ENCODE data around the gene CREBL2.
A peak's percentile ranks its signal among the peaks of the same experiment; 100 is the strongest.
"Not testable (repeated sequence)": the region's sequence is repeated elsewhere in the genome, so short reads cannot be mapped to it uniquely, and the experiment has no call there.

CREBL2 gene

GRCh38 chr12:12585115-12585863 lies 26.4 kb upstream of the CREBL2 start:
- Histone ChIP-seq H2AFZ (ENCODE audit: insufficient read depth, low read length, poor library complexity) (no peak overlapping the region), H3K9me3 (ENCODE audit: insufficient read depth, low read depth, low read length) (peaks cover 2% of the 10 kb centered on the region), H3K18ac (ENCODE audit: low read length) (no peak overlapping the region), H3K27me3 (ENCODE audit: insufficient read depth, low read length) (no peaks in the 10 kb centered on the region), H3K27ac (ENCODE audit: low read depth, low read length) (no peak overlapping the region), H3K79me2 (ENCODE audit: control insufficient read depth, insufficient read depth, low read length, poor library complexity) (no peaks in the 10 kb centered on the region), H3K4me2 (ENCODE audit: low read length) (no peak overlapping the region), H3K4me3 (ENCODE audit: low read depth, low read length) (no peak overlapping the region), H3K9ac (ENCODE audit: low read length) (no peak overlapping the region), H2BK120ac (ENCODE audit: insufficient read depth, low read length, poor library complexity) (no peak overlapping the region), H4K91ac (ENCODE audit: low read depth, low read length) (no peak overlapping the region), H3K79me1 (ENCODE audit: low read length) (peaks cover 8% of the 10 kb centered on the region), H2BK12ac (ENCODE audit: low read length) (no peak overlapping the region), H4K8ac (ENCODE audit: low read depth, low read length) (no peak overlapping the region), H3K14ac (ENCODE audit: low read length) (no peak overlapping the region), H3K23ac (ENCODE audit: low read length) (no peak overlapping the region), H3K4me1 (ENCODE audit: control insufficient read depth in 1 of 2, insufficient read depth in 2 of 2, low read length in 2 of 2) (peaks cover 10 to 19% of the 10 kb centered on the region in 2 experiments), H2BK5ac (ENCODE audit: low read depth, low read length, poor library complexity) (no peak overlapping the region), H4K12ac (ENCODE audit: low read depth, low read length) (no peak overlapping the region), H3K4ac (ENCODE audit: low read depth, low read length) (no peak overlapping the region), H2AK5ac (ENCODE audit: low read length) (no peak overlapping the region), H3K36me3 (ENCODE audit: control insufficient read depth in 1 of 2, insufficient read depth in 2 of 2, low read length in 2 of 2) (no peaks in the 10 kb centered on the region)
- DNase-seq: peak in 1 of 2 donors; percentile 66
- no CpG with 5 or more reads among the region's 2 CpGs for WGBS (ENCODE audit: extremely low coverage, insufficient coverage, insufficient read length)

- Histone ChIP-seq H3K36me3 (ENCODE audit: control insufficient read depth in 1 of 2, insufficient read depth in 2 of 2, low read length in 2 of 2) (no peaks in the 10 kb centered on the region), H2BK120ac (ENCODE audit: insufficient read depth, low read length, poor library complexity) (no peak overlapping the region), H3K18ac (ENCODE audit: low read length) (no peak overlapping the region), H2BK5ac (ENCODE audit: low read depth, low read length, poor library complexity) (peak overlapping the region; percentile 10), H2AFZ (ENCODE audit: insufficient read depth, low read length, poor library complexity) (no peak overlapping the region), H2AK5ac (ENCODE audit: low read length) (no peak overlapping the region), H3K4ac (ENCODE audit: low read depth, low read length) (no peak overlapping the region), H3K14ac (ENCODE audit: low read length) (no peak overlapping the region), H4K12ac (ENCODE audit: low read depth, low read length) (no peak overlapping the region), H3K27me3 (ENCODE audit: insufficient read depth, low read length) (no peaks in the 10 kb centered on the region), H3K9me3 (ENCODE audit: insufficient read depth, low read depth, low read length) (peaks cover 2% of the 10 kb centered on the region), H2BK12ac (ENCODE audit: low read length) (peak overlapping the region; percentile 19), H4K91ac (ENCODE audit: low read depth, low read length) (peak overlapping the region; percentile 16), H3K9ac (ENCODE audit: low read length) (no peak overlapping the region), H3K4me2 (ENCODE audit: low read length) (peak overlapping the region; percentile 32), H4K8ac (ENCODE audit: low read depth, low read length) (peak overlapping the region; percentile 6), H3K4me1 (ENCODE audit: control insufficient read depth in 1 of 2, insufficient read depth in 2 of 2, low read length in 2 of 2) (peaks cover 10 to 19% of the 10 kb centered on the region in 2 experiments), H3K23ac (ENCODE audit: low read length) (no peak overlapping the region), H3K27ac (ENCODE audit: low read depth, low read length) (no peak overlapping the region), H3K79me2 (ENCODE audit: control insufficient read depth, insufficient read depth, low read length, poor library complexity) (no peaks in the 10 kb centered on the region), H3K79me1 (ENCODE audit: low read length) (peaks cover 8% of the 10 kb centered on the region), H3K4me3 (ENCODE audit: low read depth, low read length) (no peak overlapping the region)
- WGBS (ENCODE audit: extremely low coverage, insufficient coverage, insufficient read length): no CpG with 5 or more reads among the region's 8 CpGs
- peak; percentile 94 to 99 for DNase-seq
These were observed 24.6 kb upstream of the CREBL2 start for GRCh38 chr12:12586879-12587675.

- H2BK120ac ChIP-seq (ENCODE audit: insufficient read depth, low read length, poor library complexity): peak overlapping the region; percentile 75
- peak overlapping the region; percentile 13 for H4K8ac ChIP-seq (ENCODE audit: low read depth, low read length)
- H2BK5ac ChIP-seq (ENCODE audit: low read depth, low read length, poor library complexity): peak overlapping the region; percentile 12
- peaks cover 2% of the 10 kb centered on the region for H3K9me3 ChIP-seq (ENCODE audit: insufficient read depth, low read depth, low read length)
- H3K27me3 ChIP-seq (ENCODE audit: insufficient read depth, low read length): no peaks in the 10 kb centered on the region
- H3K4ac ChIP-seq (ENCODE audit: low read depth, low read length): no peak overlapping the region
- no peak overlapping the region for H2AFZ ChIP-seq (ENCODE audit: insufficient read depth, low read length, poor library complexity)
- no peaks in the 10 kb centered on the region for H3K79me2 ChIP-seq (ENCODE audit: control insufficient read depth, insufficient read depth, low read length, poor library complexity)
- peaks cover 10 to 18% of the 10 kb centered on the region in 2 experiments for H3K4me1 ChIP-seq (ENCODE audit: control insufficient read depth in 1 of 2, insufficient read depth in 2 of 2, low read length in 2 of 2)
- no peak overlapping the region for H4K12ac ChIP-seq (ENCODE audit: low read depth, low read length)
- no peak overlapping the region for H3K4me3 ChIP-seq (ENCODE audit: low read depth, low read length)
- no peak overlapping the region for H3K14ac ChIP-seq (ENCODE audit: low read length)
- H3K4me2 ChIP-seq (ENCODE audit: low read length): no peak overlapping the region
- H2BK12ac ChIP-seq (ENCODE audit: low read length): peak overlapping the region; percentile 85
- no peak overlapping the region for H3K23ac ChIP-seq (ENCODE audit: low read length)
- H3K36me3 ChIP-seq (ENCODE audit: control insufficient read depth in 1 of 2, insufficient read depth in 2 of 2, low read length in 2 of 2): no peaks in the 10 kb centered on the region
- no peak overlapping the region for H2AK5ac ChIP-seq (ENCODE audit: low read length)
- H3K79me1 ChIP-seq (ENCODE audit: low read length): peaks cover 8% of the 10 kb centered on the region
- H3K27ac ChIP-seq (ENCODE audit: low read depth, low read length): peak overlapping the region; percentile 8
- H4K91ac ChIP-seq (ENCODE audit: low read depth, low read length): peak overlapping the region; percentile 90
- no CpG with 5 or more reads among the region's 1 CpG for WGBS (ENCODE audit: extremely low coverage, insufficient coverage, insufficient read length)
- no peak overlapping the region for H3K9ac ChIP-seq (ENCODE audit: low read length)
- no peak overlapping the region for H3K18ac ChIP-seq (ENCODE audit: low read length)
- DNase-seq: peak; percentile 58 to 75
These were observed 23.8 kb upstream of the CREBL2 start for GRCh38 chr12:12587878-12588277.

GRCh38 chr12:12588436-12588835 lies 23.2 kb upstream of the CREBL2 start:
- H3K4me1 ChIP-seq (ENCODE audit: control insufficient read depth in 1 of 2, insufficient read depth in 2 of 2, low read length in 2 of 2): peaks cover 6 to 14% of the 10 kb centered on the region in 2 experiments
- not testable (repeated sequence) for H3K23ac ChIP-seq (ENCODE audit: low read length); H4K8ac ChIP-seq (ENCODE audit: low read depth, low read length); H3K79me1 ChIP-seq (ENCODE audit: low read length); H3K27ac ChIP-seq (ENCODE audit: low read depth, low read length); H3K18ac ChIP-seq (ENCODE audit: low read length); H2AK5ac ChIP-seq (ENCODE audit: low read length); H3K9ac ChIP-seq (ENCODE audit: low read length); H3K4me2 ChIP-seq (ENCODE audit: low read length); H3K4me3 ChIP-seq (ENCODE audit: low read depth, low read length); H2BK120ac ChIP-seq (ENCODE audit: insufficient read depth, low read length, poor library complexity); H2BK12ac ChIP-seq (ENCODE audit: low read length); H3K79me2 ChIP-seq (ENCODE audit: control insufficient read depth, insufficient read depth, low read length, poor library complexity); H3K14ac ChIP-seq (ENCODE audit: low read length); H3K36me3 ChIP-seq (ENCODE audit: control insufficient read depth in 1 of 2, insufficient read depth in 2 of 2, low read length in 2 of 2); H3K27me3 ChIP-seq (ENCODE audit: insufficient read depth, low read length); H4K91ac ChIP-seq (ENCODE audit: low read depth, low read length); H3K4ac ChIP-seq (ENCODE audit: low read depth, low read length); H3K9me3 ChIP-seq (ENCODE audit: insufficient read depth, low read depth, low read length); H2BK5ac ChIP-seq (ENCODE audit: low read depth, low read length, poor library complexity); H4K12ac ChIP-seq (ENCODE audit: low read depth, low read length); H2AFZ ChIP-seq (ENCODE audit: insufficient read depth, low read length, poor library complexity)
- DNase-seq: peak; percentile 73 to 83
- no CpG with 5 or more reads among the region's 3 CpGs for WGBS (ENCODE audit: extremely low coverage, insufficient coverage, insufficient read length)
